ENCODE data around the gene CIBAR2.
A peak's percentile ranks its signal among the peaks of the same experiment; 100 is the strongest.
"Not testable (repeated sequence)": the region's sequence is repeated elsewhere in the genome, so short reads cannot be mapped to it uniquely, and the experiment has no call there.

CIBAR2 gene

GRCh38 chr16:85057948-85058347 is 54.3 kb downstream of the CIBAR2 start:
- H3K27me3 ChIP-seq (ENCODE audit: insufficient read depth, low read length): no peaks in the 10 kb centered on the region
- no peak overlapping the region for H3K4me3 ChIP-seq (ENCODE audit: low read depth, low read length)
- no peaks in the 10 kb centered on the region for H3K36me3 ChIP-seq (ENCODE audit: insufficient read depth, low read length)
- peaks cover 17% of the 10 kb centered on the region for H3K4me1 ChIP-seq (ENCODE audit: control insufficient read depth, insufficient read depth, low read length, unreplicated experiment)
- H3K27ac ChIP-seq (ENCODE audit: low read depth, low read length): no peak overlapping the region
- H2AFZ ChIP-seq (ENCODE audit: low read length, unreplicated experiment): no peak overlapping the region
- H3K79me2 ChIP-seq (ENCODE audit: control insufficient read depth, insufficient read depth, low read length, unreplicated experiment): no peaks in the 10 kb centered on the region

- H3K79me2 ChIP-seq (ENCODE audit: control insufficient read depth, insufficient read depth, low read length, unreplicated experiment): no peaks in the 10 kb centered on the region
- H3K4me1 ChIP-seq (ENCODE audit: control insufficient read depth, insufficient read depth, low read length, unreplicated experiment): peaks cover 17% of the 10 kb centered on the region
- H3K4me3 ChIP-seq (ENCODE audit: low read depth, low read length): no peak overlapping the region
- no peak overlapping the region for H2AFZ ChIP-seq (ENCODE audit: low read length, unreplicated experiment)
- no peaks in the 10 kb centered on the region for H3K27me3 ChIP-seq (ENCODE audit: insufficient read depth, low read length)
- no peak overlapping the region for H3K27ac ChIP-seq (ENCODE audit: low read depth, low read length)
- no peaks in the 10 kb centered on the region for H3K36me3 ChIP-seq (ENCODE audit: insufficient read depth, low read length)
These were observed 54.9 kb downstream of the CIBAR2 start for GRCh38 chr16:85057212-85057889.

GRCh38 chr16:85056211-85056748 is 56.0 kb downstream of the CIBAR2 start:
- Histone ChIP-seq H3K79me2 (ENCODE audit: control insufficient read depth, insufficient read depth, low read length, unreplicated experiment) (no peaks in the 10 kb centered on the region), H3K27me3 (ENCODE audit: insufficient read depth, low read length) (no peaks in the 10 kb centered on the region), H3K4me3 (ENCODE audit: low read depth, low read length) (peak overlapping the region; percentile 71), H2AFZ (ENCODE audit: low read length, unreplicated experiment) (peak overlapping the region; percentile 77), H3K27ac (ENCODE audit: low read depth, low read length) (peak overlapping the region; percentile 74; the same call in 1 of the 2 replicates), H3K4me1 (ENCODE audit: control insufficient read depth, insufficient read depth, low read length, unreplicated experiment) (peaks cover 20% of the 10 kb centered on the region), H3K36me3 (ENCODE audit: insufficient read depth, low read length) (no peaks in the 10 kb centered on the region)

GRCh38 chr16:85055493-85056210 is 56.6 kb downstream of the CIBAR2 start:
- no peaks in the 10 kb centered on the region for H3K36me3 ChIP-seq (ENCODE audit: insufficient read depth, low read length)
- H3K27me3 ChIP-seq (ENCODE audit: insufficient read depth, low read length): no peaks in the 10 kb centered on the region
- peak overlapping the region; percentile 71 for H3K4me3 ChIP-seq (ENCODE audit: low read depth, low read length)
- H2AFZ ChIP-seq (ENCODE audit: low read length, unreplicated experiment): peak overlapping the region; percentile 77
- H3K4me1 ChIP-seq (ENCODE audit: control insufficient read depth, insufficient read depth, low read length, unreplicated experiment): peaks cover 27% of the 10 kb centered on the region
- peak overlapping the region; percentile 74 for H3K27ac ChIP-seq (ENCODE audit: low read depth, low read length)
- H3K79me2 ChIP-seq (ENCODE audit: control insufficient read depth, insufficient read depth, low read length, unreplicated experiment): no peaks in the 10 kb centered on the region

- Histone ChIP-seq H3K79me2 (ENCODE audit: control insufficient read depth, insufficient read depth, low read length, unreplicated experiment) (no peaks in the 10 kb centered on the region), H3K27ac (ENCODE audit: low read depth, low read length) (peak overlapping the region; percentile 74), H3K4me3 (ENCODE audit: low read depth, low read length) (peak overlapping the region; percentile 71), H3K4me1 (ENCODE audit: control insufficient read depth, insufficient read depth, low read length, unreplicated experiment) (peaks cover 27% of the 10 kb centered on the region), H3K27me3 (ENCODE audit: insufficient read depth, low read length) (no peaks in the 10 kb centered on the region), H2AFZ (ENCODE audit: low read length, unreplicated experiment) (peak overlapping the region; percentile 77), H3K36me3 (ENCODE audit: insufficient read depth, low read length) (no peaks in the 10 kb centered on the region)
These were observed 57.3 kb downstream of the CIBAR2 start for GRCh38 chr16:85054948-85055492.

GRCh38 chr16:85054321-85054720 is 58.0 kb downstream of the CIBAR2 start:
- H3K79me2 ChIP-seq (ENCODE audit: control insufficient read depth, insufficient read depth, low read length, unreplicated experiment); H2AFZ ChIP-seq (ENCODE audit: low read length, unreplicated experiment); H3K27me3 ChIP-seq (ENCODE audit: insufficient read depth, low read length); H3K36me3 ChIP-seq (ENCODE audit: insufficient read depth, low read length); H3K27ac ChIP-seq (ENCODE audit: low read depth, low read length): not testable (repeated sequence)
- peaks cover 27% of the 10 kb centered on the region for H3K4me1 ChIP-seq (ENCODE audit: control insufficient read depth, insufficient read depth, low read length, unreplicated experiment)
- 0 out of 2 replicates have a peak overlapping the region, but pooled peaks have one; percentile 71 for H3K4me3 ChIP-seq (ENCODE audit: low read depth, low read length)

- Histone ChIP-seq H3K4me1 (ENCODE audit: control insufficient read depth, insufficient read depth, low read length, unreplicated experiment) (peaks cover 27% of the 10 kb centered on the region), H3K27ac (ENCODE audit: low read depth, low read length) (no peak overlapping the region), H3K36me3 (ENCODE audit: insufficient read depth, low read length) (no peaks in the 10 kb centered on the region), H3K4me3 (ENCODE audit: low read depth, low read length) (no peak overlapping the region), H3K79me2 (ENCODE audit: control insufficient read depth, insufficient read depth, low read length, unreplicated experiment) (peaks cover 4% of the 10 kb centered on the region), H2AFZ (ENCODE audit: low read length, unreplicated experiment) (no peak overlapping the region), H3K27me3 (ENCODE audit: insufficient read depth, low read length) (no peaks in the 10 kb centered on the region)
These were observed 59.7 kb downstream of the CIBAR2 start for GRCh38 chr16:85052536-85052935.

GRCh38 chr16:85051683-85052082 is 60.6 kb downstream of the CIBAR2 start:
- Histone ChIP-seq H3K36me3 (ENCODE audit: insufficient read depth, low read length) (no peaks in the 10 kb centered on the region), H3K4me3 (ENCODE audit: low read depth, low read length) (no peak overlapping the region), H3K79me2 (ENCODE audit: control insufficient read depth, insufficient read depth, low read length, unreplicated experiment) (peaks cover 4% of the 10 kb centered on the region), H3K4me1 (ENCODE audit: control insufficient read depth, insufficient read depth, low read length, unreplicated experiment) (peaks cover 27% of the 10 kb centered on the region), H3K27ac (ENCODE audit: low read depth, low read length) (no peak overlapping the region; the same call in 1 of the 2 replicates), H3K27me3 (ENCODE audit: insufficient read depth, low read length) (no peaks in the 10 kb centered on the region), H2AFZ (ENCODE audit: low read length, unreplicated experiment) (no peak overlapping the region)

GRCh38 chr16:85051067-85051581 is 61.1 kb downstream of the CIBAR2 start:
- H2AFZ ChIP-seq (ENCODE audit: low read length, unreplicated experiment): no peak overlapping the region
- peaks cover 4% of the 10 kb centered on the region for H3K79me2 ChIP-seq (ENCODE audit: control insufficient read depth, insufficient read depth, low read length, unreplicated experiment)
- H3K36me3 ChIP-seq (ENCODE audit: insufficient read depth, low read length): no peaks in the 10 kb centered on the region
- H3K27ac ChIP-seq (ENCODE audit: low read depth, low read length): peak overlapping the region; percentile 72
- H3K4me3 ChIP-seq (ENCODE audit: low read depth, low read length): peak overlapping the region; percentile 35; the same call in 1 of the 2 replicates
- H3K4me1 ChIP-seq (ENCODE audit: control insufficient read depth, insufficient read depth, low read length, unreplicated experiment): peaks cover 23% of the 10 kb centered on the region
- no peaks in the 10 kb centered on the region for H3K27me3 ChIP-seq (ENCODE audit: insufficient read depth, low read length)

GRCh38 chr16:85049706-85050305 is 62.5 kb downstream of the CIBAR2 start:
- H2AFZ ChIP-seq (ENCODE audit: low read length, unreplicated experiment): no peak overlapping the region
- H3K36me3 ChIP-seq (ENCODE audit: insufficient read depth, low read length): no peaks in the 10 kb centered on the region
- H3K27me3 ChIP-seq (ENCODE audit: insufficient read depth, low read length): no peaks in the 10 kb centered on the region
- H3K4me3 ChIP-seq (ENCODE audit: low read depth, low read length): no peak overlapping the region
- peaks cover 13% of the 10 kb centered on the region for H3K4me1 ChIP-seq (ENCODE audit: control insufficient read depth, insufficient read depth, low read length, unreplicated experiment)
- peaks cover 4% of the 10 kb centered on the region for H3K79me2 ChIP-seq (ENCODE audit: control insufficient read depth, insufficient read depth, low read length, unreplicated experiment)
- H3K27ac ChIP-seq (ENCODE audit: low read depth, low read length): no peak overlapping the region
